WTC11 (cell line): Measurements from ENCODE around the gene MATN3. TPM values are rescaled to one million over a fixed set of nuclear protein-coding genes. Genes with fewer than 3 reads are reported as not detected.

Experiments used
- ATAC-seq: fragments of 200-7000 bp; cut with Tn5 transposase; 2 replicates; pipeline ENCODE4 v1.10.0; 2021; ENCODE audit warnings: mild to moderate bottlenecking, moderate library complexity
- CTCF ChIA-PET: fragments of 300-600 bp; sonication (Branson Sonifier 250); formaldehyde crosslinking; loops from one replicate; lab custom pipeline; 2021; ENCODE audit warnings: antibody characterized with exemption; lab: Charles Lee
- POLR2A ChIA-PET: fragments of 350-600 bp; sonication (Branson Sonifier 250); formaldehyde crosslinking; loops from one replicate; lab custom pipeline; 2021; ENCODE audit warnings: antibody characterized with exemption; lab: Charles Lee
- DNase-seq: peaks from one replicate; pipeline ENCODE4 v3.0.0; 2021; ENCODE audit warnings: low spot score
- H3K27ac Mint-ChIP-seq: 2 replicates; pipeline ENCODE4 v1.8.0; 2021; ENCODE audit warnings: mixed read lengths
- H3K27me3 Mint-ChIP-seq: 2 replicates; pipeline ENCODE4 v1.8.0; 2021; ENCODE audit warnings: low read depth, mild to moderate bottlenecking, moderate library complexity, mixed read lengths
- H3K36me3 Mint-ChIP-seq: 2 replicates; pipeline ENCODE4 v1.8.0; 2021; ENCODE audit warnings: mixed read lengths
- H3K4me1 Mint-ChIP-seq: 2 replicates; pipeline ENCODE4 v1.8.0; 2022; ENCODE audit warnings: mixed read lengths
- H3K4me3 Mint-ChIP-seq: 2 replicates; pipeline ENCODE4 v1.8.0; 2021; ENCODE audit warnings: mild to moderate bottlenecking, moderate library complexity, mixed read lengths
- H3K9me3 Mint-ChIP-seq: 2 replicates; pipeline ENCODE4 v1.8.0; 2021; ENCODE audit warnings: mixed read lengths
- AR ChIP-seq: fragments of 250-450 bp; sonication (Bioruptor Pico); IDR thresholded peaks from 2 replicates; pipeline ENCODE4 v1.9.0; 2021; ENCODE audit warnings: mild to moderate bottlenecking
- ATF6 ChIP-seq: sonication (generic); formaldehyde crosslinking; IDR thresholded peaks from 2 replicates; pipeline ENCODE4 v1.8.1; 2023; ENCODE audit warnings: mild to moderate bottlenecking, missing genetic modification reagents
- CREM ChIP-seq: sonication (generic); formaldehyde crosslinking; IDR thresholded peaks from 2 replicates; pipeline ENCODE4 v1.8.1; 2022; ENCODE audit warnings: mild to moderate bottlenecking, missing genetic modification reagents, moderate library complexity
- FOXJ3 ChIP-seq: sonication (generic); formaldehyde crosslinking; IDR thresholded peaks from 2 replicates; pipeline ENCODE4 v1.9.0; 2021; ENCODE audit warnings: missing genetic modification reagents, mild to moderate bottlenecking, borderline replicate concordance
- FOXP4 ChIP-seq: sonication (generic); formaldehyde crosslinking; IDR thresholded peaks from 2 replicates; pipeline ENCODE4 v1.8.0; 2022; ENCODE audit warnings: mild to moderate bottlenecking, missing genetic modification reagents
- HMGA2 ChIP-seq: fragments of 250-450 bp; sonication (Bioruptor Pico); IDR thresholded peaks from 2 replicates; pipeline ENCODE4 v1.4.0; 2021; ENCODE audit warnings: mild to moderate bottlenecking, moderate library complexity
- IRF2 ChIP-seq: sonication (generic); formaldehyde crosslinking; IDR thresholded peaks from 2 replicates; pipeline ENCODE4 v1.8.0; 2022; ENCODE audit warnings: low read depth, missing genetic modification reagents, borderline replicate concordance
- JAZF1 ChIP-seq: fragments of 250-450 bp; sonication (Bioruptor Pico); IDR thresholded peaks from 2 replicates; pipeline ENCODE4 v1.9.0; 2021; ENCODE audit warnings: moderate library complexity, mild to moderate bottlenecking, inconsistent platforms
- MLX ChIP-seq: sonication (generic); formaldehyde crosslinking; IDR thresholded peaks from 2 replicates; pipeline ENCODE4 v1.8.1; 2023; ENCODE audit warnings: mild to moderate bottlenecking, missing genetic modification reagents, moderate library complexity
- MYBL2 ChIP-seq: sonication (generic); formaldehyde crosslinking; IDR thresholded peaks from 2 replicates; pipeline ENCODE4 v1.8.1; 2023; ENCODE audit warnings: mild to moderate bottlenecking, moderate library complexity, missing genetic modification reagents
- NFYB ChIP-seq: sonication (generic); formaldehyde crosslinking; conservative IDR thresholded peaks from 2 replicates; pipeline ENCODE4 v1.8.0; 2022; ENCODE audit warnings: low read depth, missing genetic modification reagents
- RELA ChIP-seq: sonication (generic); formaldehyde crosslinking; IDR thresholded peaks from 2 replicates; pipeline ENCODE4 v1.8.1; 2022; ENCODE audit warnings: missing genetic modification reagents, mild to moderate bottlenecking, borderline replicate concordance
- STAT6 ChIP-seq: sonication (generic); formaldehyde crosslinking; conservative IDR thresholded peaks from 2 replicates; pipeline ENCODE4 v1.8.1; 2023; ENCODE audit warnings: mild to moderate bottlenecking, low read depth, missing genetic modification reagents, moderate library complexity
- USF1 ChIP-seq: sonication (generic); formaldehyde crosslinking; IDR thresholded peaks from 2 replicates; pipeline ENCODE4 v1.8.0; 2022; ENCODE audit warnings: mild to moderate bottlenecking, missing genetic modification reagents
- ZNF138 ChIP-seq: sonication (generic); formaldehyde crosslinking; conservative IDR thresholded peaks from 2 replicates; pipeline ENCODE4 v1.8.1; 2022; ENCODE audit warnings: mild to moderate bottlenecking, moderate library complexity, missing genetic modification reagents
- ZNF416 ChIP-seq: fragments of 250-450 bp; sonication (Bioruptor Pico); IDR thresholded peaks from 2 replicates; pipeline ENCODE4 v1.9.0; 2021; ENCODE audit warnings: mild to moderate bottlenecking, inconsistent platforms
- ZNF425 ChIP-seq: fragments of 250-450 bp; sonication (Bioruptor Pico); conservative IDR thresholded peaks from 2 replicates; pipeline ENCODE4 v1.9.0; 2021; ENCODE audit warnings: mild to moderate bottlenecking
- ZNF512 ChIP-seq: sonication (generic); formaldehyde crosslinking; IDR thresholded peaks from 2 replicates; pipeline ENCODE4 v1.8.1; 2022; ENCODE audit warnings: missing genetic modification reagents, borderline replicate concordance
- total RNA-seq: library from RNA; stranded (reverse); gene quantifications from 3 replicates; pipeline ENCODE4 v1.2.3, GENCODE V29; 2021

MATN3 gene
- total RNA-seq, 1 experiment from 2014 or later, result 6.3 TPM

GRCh38 chr2:20034821-20035220, 22.4 kb upstream of the MATN3 start:
- Mint-ChIP-seq H3K27me3 (no peaks in the 10 kb centered on the region), H3K4me3 (no peak overlapping the region), H3K9me3 (no peaks in the 10 kb centered on the region), H3K27ac (no peak overlapping the region)
- TF ChIP-seq ATF6 (CRISPR knock-in tag) (no peak), MYBL2 (CRISPR knock-in tag) (no peak), AR (CRISPR knock-in tag) (no peak), HMGA2 (CRISPR knock-in tag) (no peak), IRF2 (CRISPR knock-in tag) (no peak), ZNF416 (CRISPR knock-in tag) (no peak), ZNF425 (CRISPR knock-in tag) (no peak), MLX (CRISPR knock-in tag) (no peak)
- TF ChIP-seq, all 79 proteins: peak for 0
- Mint-ChIP-seq H3K4me1 (no peaks in the 10 kb centered on the region), H3K36me3 (peaks cover 78% of the 10 kb centered on the region)
- POLR2A ChIA-PET, result interaction anchor here (0.7 to 1.0 kb wide), 3 partner anchors 9 to 18 kb away, joined by 3 to 9 read pairs (median 3); no protein-coding TSS in a partner anchor
- ATAC-seq (no peak), DNase-seq (no peak)
- CTCF ChIA-PET, result interaction anchor here (1.4 kb wide), 1 partner anchor 19 kb away, joined by 5 read pairs; no protein-coding TSS in a partner anchor

- Mint-ChIP-seq H3K4me1 (no peaks in the 10 kb centered on the region), H3K36me3 (peaks cover 79% of the 10 kb centered on the region), H3K27ac (no peak overlapping the region), H3K27me3 (no peaks in the 10 kb centered on the region), H3K4me3 (no peak overlapping the region), H3K9me3 (no peaks in the 10 kb centered on the region)
- CTCF ChIA-PET, result interaction anchor here (1.7 kb wide), 1 partner anchor 19 kb away, joined by 14 read pairs; no protein-coding TSS in a partner anchor
- POLR2A ChIA-PET, result interaction anchor here (1.0 kb wide), 2 partner anchors 10 to 19 kb away, joined by 3 read pairs; no protein-coding TSS in a partner anchor
- ATAC-seq (no peak), DNase-seq (no peak)
- TF ChIP-seq HMGA2 (CRISPR knock-in tag) (no peak), MLX (CRISPR knock-in tag) (no peak), JAZF1 (no peak), NFYB (no peak), ZNF512 (no peak), STAT6 (CRISPR knock-in tag) (no peak), USF1 (CRISPR knock-in tag) (no peak), ZNF138 (CRISPR knock-in tag) (no peak), CREM (CRISPR knock-in tag) (no peak), FOXJ3 (CRISPR knock-in tag) (no peak), FOXP4 (no peak), RELA (CRISPR knock-in tag) (no peak)
These were observed 21.8 kb upstream of the MATN3 start for GRCh38 chr2:20034218-20034617.
